Activated CD4-positive, alpha-beta memory T cell treated with anti-CD3 and anti-CD28 coated beads, Interleukin-2, amount 10 ng/mL, durations not matched to agents 7 days and 5 days (primary cell): ENCODE results near the gene PGA4. TPM values are rescaled to one million over a fixed set of nuclear protein-coding genes. Genes with fewer than 3 reads are reported as not detected.
"Not testable (repeated sequence)": the region's sequence is repeated elsewhere in the genome, so short reads cannot be mapped to it uniquely, and the experiment has no call there.

Source experiments
- CTCF ChIA-PET: fragments of 350-600 bp; sonication (Branson Sonifier 250); formaldehyde crosslinking; loops from one replicate; lab custom pipeline; 2021; ENCODE audit warnings: antibody characterized with exemption, inconsistent platforms; lab: Charles Lee
- POLR2A ChIA-PET: fragments of 350-600 bp; sonication (Branson Sonifier 250); formaldehyde crosslinking; loops from one replicate; lab custom pipeline; 2021; ENCODE audit warnings: antibody characterized with exemption; lab: Charles Lee
- DNase-seq: peaks from one replicate; pipeline ENCODE4 v3.0.0-alpha.2; 2020
- H3K27ac Mint-ChIP-seq: one replicate; pipeline ENCODE4 v1.8.0; 2021; ENCODE audit warnings: mild to moderate bottlenecking, mixed read lengths
- H3K27me3 Mint-ChIP-seq: one replicate; pipeline ENCODE4 v1.8.0; 2021; ENCODE audit warnings: mixed read lengths
- H3K36me3 Mint-ChIP-seq: one replicate; pipeline ENCODE4 v1.8.0; 2021; ENCODE audit warnings: low read depth, mixed read lengths
- H3K4me1 Mint-ChIP-seq: one replicate; pipeline ENCODE4 v1.8.0; 2021; ENCODE audit warnings: mixed read lengths
- H3K4me3 Mint-ChIP-seq: one replicate; pipeline ENCODE4 v1.8.0; 2021; ENCODE audit warnings: mild to moderate bottlenecking, mixed read lengths
- H3K9me3 Mint-ChIP-seq: one replicate; pipeline ENCODE4 v1.8.0; 2021; ENCODE audit warnings: mixed read lengths
- total RNA-seq, 2 experiments: library from RNA; stranded (reverse); gene quantifications; one replicate each; pipeline ENCODE4 v1.2.3, GENCODE V29; 2021

PGA4 gene
- total RNA-seq = not detected

GRCh38 chr11:61222047-61222446, at the start of gene PGA4:
Gene PGA4, plus strand, starts transcription at chr11:61222347. Its CDS starts 54 bp downstream, at chr11:61222401.
- H3K27ac Mint-ChIP-seq, H3K27me3 Mint-ChIP-seq, POLR2A ChIA-PET, H3K9me3 Mint-ChIP-seq, H3K4me3 Mint-ChIP-seq, DNase-seq, H3K36me3 Mint-ChIP-seq, H3K4me1 Mint-ChIP-seq, CTCF ChIA-PET: not testable (repeated sequence)

- Mint-ChIP-seq H3K4me1 (peaks cover 23% of the 10 kb centered on the region), H3K4me3 (no peak overlapping the region), H3K36me3 (no peaks in the 10 kb centered on the region), H3K27me3 (peaks cover 6% of the 10 kb centered on the region), H3K9me3 (peaks cover 6% of the 10 kb centered on the region), H3K27ac (no peak overlapping the region)
- ChIA-PET POLR2A (no interaction called here), CTCF (no interaction called here)
- no peak for DNase-seq
These were observed 49.8 kb upstream of the PGA4 start for GRCh38 chr11:61172356-61172755.

- ChIA-PET POLR2A (no interaction called here), CTCF (no interaction called here)
- no peak overlapping the region for H3K4me3 Mint-ChIP-seq
- peaks cover 18% of the 10 kb centered on the region for H3K4me1 Mint-ChIP-seq
- no peaks in the 10 kb centered on the region for H3K36me3 Mint-ChIP-seq
- no peak overlapping the region for H3K27ac Mint-ChIP-seq
- peaks cover 8% of the 10 kb centered on the region for H3K27me3 Mint-ChIP-seq
- no peak for DNase-seq
- peaks cover 6% of the 10 kb centered on the region for H3K9me3 Mint-ChIP-seq
These were observed 49.3 kb upstream of the PGA4 start for GRCh38 chr11:61172888-61173287.

GRCh38 chr11:61173456-61173855, 48.7 kb upstream of the PGA4 start:
- ChIA-PET POLR2A (no interaction called here), CTCF (no interaction called here)
- Mint-ChIP-seq H3K27me3 (peaks cover 10% of the 10 kb centered on the region), H3K27ac (no peak overlapping the region), H3K4me1 (peaks cover 13% of the 10 kb centered on the region), H3K9me3 (peaks cover 6% of the 10 kb centered on the region), H3K36me3 (no peaks in the 10 kb centered on the region), H3K4me3 (no peak overlapping the region)
- DNase-seq = no peak

GRCh38 chr11:61174273-61174672, 47.9 kb upstream of the PGA4 start:
- no peak overlapping the region for H3K4me3 Mint-ChIP-seq
- peaks cover 7% of the 10 kb centered on the region for H3K4me1 Mint-ChIP-seq
- DNase-seq = no peak
- CTCF ChIA-PET = no interaction called here
- H3K27ac Mint-ChIP-seq = no peak overlapping the region
- POLR2A ChIA-PET = no interaction called here
- H3K36me3 Mint-ChIP-seq = no peaks in the 10 kb centered on the region
- H3K27me3 Mint-ChIP-seq = peaks cover 11% of the 10 kb centered on the region
- H3K9me3 Mint-ChIP-seq = peaks cover 2% of the 10 kb centered on the region

- Mint-ChIP-seq H3K27me3 (peaks cover 14% of the 10 kb centered on the region), H3K4me1 (peaks cover 7% of the 10 kb centered on the region), H3K36me3 (no peaks in the 10 kb centered on the region), H3K27ac (no peak overlapping the region), H3K9me3 (peaks cover 2% of the 10 kb centered on the region), H3K4me3 (no peak overlapping the region)
- POLR2A ChIA-PET = no interaction called here
- CTCF ChIA-PET = interaction anchor here (4.6 kb wide), 1 partner anchor 13 kb away, joined by 17 read pairs; no protein-coding TSS in a partner anchor
- DNase-seq = no peak
These were observed 47.2 kb upstream of the PGA4 start for GRCh38 chr11:61174949-61175348.

GRCh38 chr11:61176446-61176845, 45.7 kb upstream of the PGA4 start:
- Mint-ChIP-seq H3K9me3 (peaks cover 2% of the 10 kb centered on the region), H3K27ac (no peak overlapping the region), H3K4me1 (peaks cover 7% of the 10 kb centered on the region), H3K36me3 (no peaks in the 10 kb centered on the region), H3K4me3 (no peak overlapping the region), H3K27me3 (peaks cover 19% of the 10 kb centered on the region)
- POLR2A ChIA-PET = no interaction called here
- DNase-seq = no peak
- CTCF ChIA-PET = interaction anchor here (4.6 kb wide), 1 partner anchor 11 kb away, joined by 17 read pairs; no protein-coding TSS in a partner anchor

- CTCF ChIA-PET, H3K9me3 Mint-ChIP-seq, DNase-seq, H3K4me1 Mint-ChIP-seq, POLR2A ChIA-PET, H3K36me3 Mint-ChIP-seq, H3K27ac Mint-ChIP-seq, H3K4me3 Mint-ChIP-seq: not testable (repeated sequence)
- H3K27me3 Mint-ChIP-seq = peaks cover 13% of the 10 kb centered on the region
These were observed 41.9 kb upstream of the PGA4 start for GRCh38 chr11:61180205-61180604.

- Mint-ChIP-seq H3K36me3 (no peaks in the 10 kb centered on the region), H3K4me1 (no peaks in the 10 kb centered on the region), H3K4me3 (no peak overlapping the region), H3K9me3 (no peaks in the 10 kb centered on the region), H3K27ac (no peak overlapping the region), H3K27me3 (peaks cover 13% of the 10 kb centered on the region)
- DNase-seq = no peak
- ChIA-PET POLR2A (no interaction called here), CTCF (no interaction called here)
These were observed 40.7 kb upstream of the PGA4 start for GRCh38 chr11:61181489-61181888.

- ChIA-PET CTCF (no interaction called here), POLR2A (no interaction called here)
- Mint-ChIP-seq H3K9me3 (no peaks in the 10 kb centered on the region), H3K36me3 (no peaks in the 10 kb centered on the region), H3K27ac (no peak overlapping the region), H3K4me3 (no peak overlapping the region), H3K27me3 (peaks cover 9% of the 10 kb centered on the region), H3K4me1 (peaks cover 2% of the 10 kb centered on the region)
- no peak for DNase-seq
These were observed 38.5 kb upstream of the PGA4 start for GRCh38 chr11:61183645-61184044.

- no peak overlapping the region for H3K27ac Mint-ChIP-seq
- no peaks in the 10 kb centered on the region for H3K9me3 Mint-ChIP-seq
- H3K27me3 Mint-ChIP-seq = peaks cover 5% of the 10 kb centered on the region
- no peak overlapping the region for H3K4me3 Mint-ChIP-seq
- H3K36me3 Mint-ChIP-seq = no peaks in the 10 kb centered on the region
- CTCF ChIA-PET = interaction anchor here (0.8 to 4.7 kb wide), 26 partner anchors 9 to 355 kb away, joined by 3 to 40 read pairs (median 4); partner anchors contain the start of genes CD6, TMEM109 and VPS37C
- DNase-seq = no peak
- POLR2A ChIA-PET = no interaction called here
- H3K4me1 Mint-ChIP-seq = peaks cover 4% of the 10 kb centered on the region
These were observed 35.6 kb upstream of the PGA4 start for GRCh38 chr11:61186504-61186903.

GRCh38 chr11:61187505-61188130, 34.5 kb upstream of the PGA4 start:
- Mint-ChIP-seq H3K4me1 (peaks cover 4% of the 10 kb centered on the region), H3K36me3 (no peaks in the 10 kb centered on the region), H3K9me3 (no peaks in the 10 kb centered on the region), H3K27ac (no peak overlapping the region), H3K4me3 (no peak overlapping the region), H3K27me3 (peaks cover 10% of the 10 kb centered on the region)
- peak; percentile 80 for DNase-seq
- POLR2A ChIA-PET = no interaction called here
- CTCF ChIA-PET = interaction anchor here (0.7 to 4.7 kb wide), 34 partner anchors 8 to 421 kb away, joined by 3 to 40 read pairs (median 4); partner anchors contain the start of genes CD6, TMEM109 and VPS37C

- ChIA-PET POLR2A (no interaction called here), CTCF (interaction anchor here (0.7 kb wide), 1 partner anchor 359 kb away, joined by 3 read pairs; no protein-coding TSS in a partner anchor)
- Mint-ChIP-seq H3K36me3 (no peaks in the 10 kb centered on the region), H3K9me3 (no peaks in the 10 kb centered on the region), H3K27ac (no peak overlapping the region), H3K27me3 (peaks cover 14% of the 10 kb centered on the region), H3K4me3 (no peak overlapping the region), H3K4me1 (peaks cover 4% of the 10 kb centered on the region)
- DNase-seq = no peak
These were observed 32.2 kb upstream of the PGA4 start for GRCh38 chr11:61189933-61190332.

- Mint-ChIP-seq H3K27ac (no peak overlapping the region), H3K27me3 (peaks cover 26% of the 10 kb centered on the region), H3K36me3 (no peaks in the 10 kb centered on the region), H3K9me3 (no peaks in the 10 kb centered on the region), H3K4me3 (no peak overlapping the region), H3K4me1 (peaks cover 3% of the 10 kb centered on the region)
- DNase-seq = no peak
- CTCF ChIA-PET = no interaction called here
- POLR2A ChIA-PET = no interaction called here
These were observed 28.6 kb upstream of the PGA4 start for GRCh38 chr11:61193596-61193995.
